HG03039 (cell line): ENCODE results near the gene HPSE2.
"Not testable (repeated sequence)": the region's sequence is repeated elsewhere in the genome, so short reads cannot be mapped to it uniquely, and the experiment has no call there.

Experiments used
- ATAC-seq: cut with Tn5 transposase; IDR thresholded peaks from one replicate; pipeline ENCODE4 v1.9.1; 2021; ENCODE audit warnings: mild to moderate bottlenecking, moderate library complexity; ENCODE audit not compliant: unreplicated experiment

Gene HPSE2

DNA sequence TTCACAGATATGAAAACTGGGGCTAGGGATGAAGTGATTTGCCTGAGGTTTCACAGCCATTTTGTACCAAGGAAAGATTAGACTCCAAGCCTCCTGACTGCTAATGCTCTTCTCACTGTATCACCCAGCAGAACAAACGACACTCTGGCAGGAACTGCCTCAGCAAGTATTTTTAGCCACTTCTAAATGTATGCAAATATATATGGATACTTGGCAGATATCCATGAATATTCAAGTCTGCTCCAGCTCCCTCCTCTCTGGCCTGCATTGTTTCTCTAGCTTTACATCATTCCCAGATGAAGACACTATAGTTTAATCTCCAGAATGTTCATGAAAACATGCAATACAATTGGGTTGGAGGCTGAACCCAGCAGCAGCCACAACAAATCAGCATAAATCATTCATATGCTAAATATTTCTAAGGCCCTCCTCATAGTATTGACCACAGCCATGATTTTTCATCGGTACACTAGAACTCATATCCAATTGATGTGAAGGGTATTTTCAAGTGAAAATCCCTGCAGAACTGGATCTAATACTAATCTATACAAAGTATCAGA, 65.5 kb downstream of the HPSE2 start:
- no peak for ATAC-seq

DNA sequence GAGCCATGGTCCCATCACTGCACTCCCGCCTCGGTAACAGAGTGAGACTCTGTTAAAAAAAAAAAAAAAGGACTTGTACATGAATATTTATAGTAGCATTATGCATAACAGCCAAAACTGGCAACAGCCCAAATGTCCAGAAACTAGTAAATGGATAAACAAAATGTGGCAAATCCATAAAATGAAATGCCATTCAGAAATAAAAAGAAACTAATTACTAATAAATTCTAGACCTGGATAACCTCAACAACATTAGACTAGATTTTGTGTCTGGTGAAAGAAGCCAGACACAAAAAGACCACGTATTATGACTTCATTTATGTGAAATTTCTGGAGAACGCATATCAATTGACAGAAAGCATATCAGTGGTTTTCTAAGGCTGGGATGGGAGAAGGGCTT, 74.5 kb downstream of the HPSE2 start:
- no peak for ATAC-seq

DNA sequence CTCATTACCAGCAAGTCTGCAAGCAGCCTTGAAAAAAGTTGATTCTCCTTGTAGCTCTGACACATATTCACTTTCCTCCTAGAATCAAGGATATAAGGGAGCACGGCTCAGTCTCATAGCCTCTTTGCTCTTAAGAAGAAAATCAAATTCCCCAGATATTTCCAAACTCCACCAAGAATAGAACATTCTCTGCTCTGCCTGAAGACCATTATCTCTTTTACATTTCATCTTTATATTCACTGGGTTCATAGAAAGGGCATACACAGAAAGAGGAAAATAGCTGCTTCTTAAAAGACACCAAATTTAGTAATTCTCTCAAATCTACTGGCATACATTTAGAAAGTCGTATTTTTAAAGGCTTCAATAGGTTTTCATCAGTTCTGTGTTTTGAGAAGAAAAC, 92.0 kb downstream of the HPSE2 start:
- ATAC-seq, result no peak

DNA sequence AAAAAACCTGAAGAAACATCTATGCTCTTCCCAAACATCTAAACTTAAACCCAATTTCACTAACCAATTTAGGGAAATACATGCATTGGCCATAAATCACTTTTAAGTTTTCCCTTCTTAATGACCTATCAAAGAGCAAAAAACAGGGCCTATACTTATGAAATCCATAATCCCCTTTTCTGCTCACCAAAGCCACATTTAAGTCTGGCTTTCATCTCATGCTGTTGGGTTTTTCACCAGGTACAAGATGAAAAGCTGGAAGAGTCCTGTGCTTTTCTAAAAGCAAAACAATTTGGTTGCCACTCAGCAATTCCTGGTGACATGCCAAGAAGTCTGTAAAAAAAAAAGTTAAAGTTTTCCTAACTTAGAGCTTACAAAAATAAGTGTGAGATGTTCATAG, 92.6 kb downstream of the HPSE2 start:
- no peak for ATAC-seq

DNA sequence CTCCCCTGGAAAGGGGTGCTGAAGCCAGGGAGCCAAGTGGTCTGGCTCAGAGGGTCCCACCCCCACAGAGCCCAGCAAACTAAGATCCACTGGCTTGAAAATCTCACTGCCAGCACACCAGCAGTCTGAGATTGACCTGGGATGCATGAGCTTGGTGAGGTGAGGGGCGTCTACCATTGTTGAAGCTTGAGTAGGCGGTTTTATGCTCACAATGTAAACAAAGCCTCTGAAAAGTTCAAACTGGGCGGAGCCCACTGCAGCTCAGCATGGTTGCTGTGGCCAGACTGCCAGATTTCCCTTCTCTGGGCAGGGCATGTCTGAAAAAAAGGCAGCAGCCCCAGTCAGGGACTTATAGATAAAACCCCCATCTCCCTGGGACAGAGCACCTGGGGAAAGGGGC, 102.8 kb downstream of the HPSE2 start:
- ATAC-seq, result not testable (repeated sequence)

DNA sequence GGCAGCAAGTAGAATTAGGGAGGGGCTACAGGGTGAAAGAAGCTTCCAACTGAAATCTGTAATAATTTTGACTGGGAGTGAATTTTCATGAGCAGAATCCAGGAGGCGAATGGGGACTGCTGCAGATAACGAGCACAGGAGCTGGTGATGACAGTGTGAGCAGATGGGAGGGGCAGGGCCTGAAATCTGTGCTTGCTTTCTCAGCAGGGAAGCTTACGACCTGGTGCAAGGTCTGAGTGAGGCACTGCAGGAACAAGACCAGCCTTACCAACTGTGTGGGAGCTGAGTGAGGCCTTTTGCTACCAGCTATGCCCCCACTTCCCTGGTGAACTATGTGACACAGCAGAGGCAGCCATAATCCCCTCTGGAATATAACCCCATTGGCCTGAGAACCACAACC, 109.8 kb downstream of the HPSE2 start:
- no peak for ATAC-seq

DNA sequence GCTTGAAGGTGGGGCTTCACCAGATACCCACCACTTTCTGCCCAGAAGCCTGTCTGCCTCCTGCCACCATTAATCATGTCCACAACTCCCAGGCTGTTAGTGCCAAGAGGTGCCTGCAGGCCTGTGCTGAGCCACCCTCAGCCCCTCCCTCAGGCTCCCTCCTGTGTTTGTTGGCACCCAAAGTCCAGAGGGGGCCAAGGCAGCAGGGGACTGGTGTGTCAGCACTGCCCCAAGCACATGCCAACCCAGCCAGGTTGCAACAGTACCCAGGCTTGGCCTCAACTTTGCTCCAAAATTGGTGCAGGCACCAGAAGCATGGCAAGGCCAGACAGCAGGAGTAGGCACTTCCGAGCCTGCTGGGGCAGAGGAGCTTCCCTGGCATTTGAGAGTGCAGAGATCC, 111.3 kb downstream of the HPSE2 start:
- ATAC-seq, result no peak

DNA sequence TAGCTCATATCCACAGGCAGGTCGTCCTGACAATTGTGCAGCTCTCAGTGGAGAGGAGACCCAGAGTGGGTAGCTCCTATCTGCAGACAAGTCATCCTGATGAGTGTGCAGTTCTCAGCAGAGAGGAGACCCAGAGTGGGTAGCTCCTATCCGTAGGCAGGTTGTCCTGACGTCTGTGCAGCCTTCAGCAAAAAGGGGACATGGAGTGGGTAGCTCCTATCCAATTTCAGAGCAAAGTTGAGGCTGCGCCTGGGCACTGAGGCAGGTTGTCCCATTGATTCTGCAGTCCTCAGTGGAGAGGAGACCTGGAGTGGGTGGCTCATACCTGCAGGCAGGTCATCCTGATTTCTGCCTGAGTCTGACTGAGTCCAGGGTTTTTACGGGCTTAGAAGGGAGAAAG, 111.8 kb downstream of the HPSE2 start:
- ATAC-seq, result no peak

DNA sequence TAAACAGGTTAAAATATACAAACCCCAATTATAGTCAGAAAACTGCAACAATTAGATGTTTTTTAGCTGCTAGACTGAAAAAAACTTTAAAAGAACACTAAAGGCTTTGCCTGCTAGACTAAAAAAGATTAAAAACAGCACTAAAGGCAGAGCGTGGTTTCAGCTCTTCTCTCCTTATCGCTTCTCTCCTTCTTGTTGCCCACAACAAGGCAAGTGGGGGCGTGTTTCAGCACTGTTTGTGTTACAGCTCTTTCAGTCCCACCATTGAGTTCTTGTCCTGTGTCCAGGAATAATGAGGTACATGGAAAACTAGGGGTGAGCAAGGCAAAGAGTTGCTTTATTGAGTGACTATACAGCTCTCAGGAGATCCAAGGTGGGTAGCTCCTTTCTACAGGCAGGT, 112.3 kb downstream of the HPSE2 start:
- no peak for ATAC-seq

DNA sequence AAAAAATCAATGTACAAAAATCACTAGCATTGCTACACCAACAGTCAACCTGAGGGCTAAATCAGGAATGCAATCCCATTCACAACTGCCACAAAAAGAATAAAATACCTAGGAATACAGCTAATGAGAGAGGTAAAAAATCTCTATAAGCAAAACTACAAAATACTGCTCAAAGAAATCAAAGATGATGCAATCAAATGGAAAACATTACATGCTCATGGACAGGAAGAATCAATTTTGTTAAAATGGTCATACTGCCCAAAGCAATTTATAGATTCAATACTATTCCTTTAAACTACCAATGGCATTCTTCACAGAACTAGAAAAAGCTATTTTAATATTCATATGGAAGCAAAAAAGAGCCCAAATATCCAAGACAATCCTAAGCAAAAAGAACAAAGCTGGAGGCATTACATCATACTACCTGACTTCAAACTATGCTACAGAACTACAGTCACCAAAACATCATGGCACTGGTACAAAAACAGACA, 116.3 kb downstream of the HPSE2 start:
- no peak for ATAC-seq

DNA sequence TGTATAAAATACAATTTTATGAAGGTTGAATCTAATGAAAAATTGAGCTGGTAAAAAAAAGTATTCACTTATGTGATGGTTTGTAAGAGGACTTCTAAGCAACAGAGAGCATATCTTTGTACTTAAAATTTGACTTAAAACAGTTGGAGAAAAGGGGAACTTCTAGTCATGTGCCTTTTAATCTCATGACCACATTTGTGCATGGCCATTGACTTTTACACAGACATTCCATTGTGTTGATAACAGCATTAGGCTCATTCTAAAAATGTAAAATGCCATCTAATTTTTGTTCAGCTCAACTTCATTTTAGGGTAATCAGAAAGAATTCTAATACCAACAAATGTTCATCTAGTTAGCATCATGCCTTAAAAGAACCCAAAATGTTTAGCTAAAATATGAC, 119.9 kb downstream of the HPSE2 start:
- no peak for ATAC-seq

DNA sequence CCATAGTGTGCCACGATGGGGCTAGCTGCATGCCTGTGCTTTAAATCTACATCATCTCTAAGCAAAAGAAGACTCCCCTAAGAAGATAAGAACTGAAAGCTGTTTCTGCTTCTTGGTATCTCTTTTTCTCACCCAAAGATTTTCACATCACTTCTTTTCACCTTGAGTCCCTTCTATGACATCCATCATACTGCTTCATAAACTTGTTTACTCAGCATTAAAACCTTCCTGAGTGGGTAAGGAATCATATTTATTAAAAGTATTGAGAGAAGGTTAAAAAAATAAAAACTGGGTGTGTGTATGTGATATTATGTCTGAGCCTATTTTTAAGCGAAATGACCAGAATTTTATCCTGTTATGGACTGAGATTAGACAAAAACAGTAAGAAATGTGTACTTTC, 150.3 kb downstream of the HPSE2 start:
- no peak for ATAC-seq

DNA sequence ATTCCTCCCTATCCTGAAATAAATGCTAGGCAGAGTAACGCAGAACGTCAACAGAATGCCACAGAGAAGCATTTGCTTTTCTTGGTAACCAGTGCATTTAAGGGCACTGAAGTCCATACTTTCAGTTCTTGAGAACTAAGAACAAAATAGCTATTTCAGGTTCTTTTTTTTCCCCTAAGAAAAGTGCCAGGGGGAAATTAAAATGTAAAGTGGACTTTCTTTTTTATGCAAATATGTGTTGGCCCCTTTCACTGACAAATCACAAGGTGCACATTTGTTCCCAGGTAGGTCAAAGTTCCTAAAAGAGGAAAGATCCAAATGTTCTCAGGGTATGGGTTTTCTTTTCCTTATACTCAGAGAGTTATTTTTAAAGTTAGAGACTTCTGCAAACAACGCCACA, 151.5 kb downstream of the HPSE2 start:
- ATAC-seq, result no peak

DNA sequence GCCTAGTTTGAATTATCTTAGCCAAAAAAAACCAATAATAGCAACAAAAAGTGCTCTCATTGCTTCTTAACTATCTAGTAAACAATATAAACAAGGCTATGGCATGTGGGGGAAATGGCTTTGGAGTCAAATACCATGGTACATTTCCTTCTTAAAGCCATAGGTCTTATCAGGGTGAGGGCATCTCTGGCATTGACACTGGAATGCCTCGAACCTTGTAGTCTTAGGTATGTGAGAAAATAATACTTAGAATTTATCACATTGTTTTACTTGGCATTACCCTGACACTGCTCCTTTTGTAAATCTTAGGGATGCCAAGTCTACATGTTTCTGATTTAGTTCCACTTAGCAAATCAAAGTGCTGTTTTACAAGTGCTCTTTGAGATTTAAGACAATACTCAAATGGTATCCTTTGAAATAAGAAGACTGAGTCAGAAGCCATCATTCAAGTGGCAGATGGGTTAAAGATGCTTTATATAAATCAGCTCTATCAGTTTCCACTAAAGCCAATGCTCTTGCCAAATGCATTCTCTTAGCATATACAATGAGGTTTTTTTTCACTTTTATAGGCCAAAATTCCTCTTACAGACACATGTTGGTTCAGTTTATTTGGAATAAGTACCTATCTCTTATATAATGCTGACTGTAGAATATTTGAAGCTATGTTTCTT, 155.2 kb downstream of the HPSE2 start:
- no peak for ATAC-seq

DNA sequence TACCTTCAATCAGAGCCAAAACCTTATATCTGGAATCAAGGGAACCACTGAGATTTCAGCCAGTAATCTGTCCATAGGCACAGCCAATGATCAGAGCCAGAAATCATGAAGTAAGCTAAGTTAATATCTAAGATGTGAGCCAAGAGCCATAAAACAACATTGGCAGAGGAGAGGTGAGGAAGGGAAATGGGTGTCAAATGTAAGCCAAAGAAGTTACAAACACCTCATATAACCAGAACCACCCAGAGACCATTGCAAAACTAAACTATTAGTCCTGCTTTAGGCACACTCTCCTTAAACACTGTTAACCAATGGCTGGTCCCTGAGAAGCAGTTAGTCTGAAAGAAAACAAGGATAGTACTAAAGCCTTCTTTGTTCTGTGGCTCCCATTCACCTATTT, 173.1 kb downstream of the HPSE2 start:
- no peak for ATAC-seq

DNA sequence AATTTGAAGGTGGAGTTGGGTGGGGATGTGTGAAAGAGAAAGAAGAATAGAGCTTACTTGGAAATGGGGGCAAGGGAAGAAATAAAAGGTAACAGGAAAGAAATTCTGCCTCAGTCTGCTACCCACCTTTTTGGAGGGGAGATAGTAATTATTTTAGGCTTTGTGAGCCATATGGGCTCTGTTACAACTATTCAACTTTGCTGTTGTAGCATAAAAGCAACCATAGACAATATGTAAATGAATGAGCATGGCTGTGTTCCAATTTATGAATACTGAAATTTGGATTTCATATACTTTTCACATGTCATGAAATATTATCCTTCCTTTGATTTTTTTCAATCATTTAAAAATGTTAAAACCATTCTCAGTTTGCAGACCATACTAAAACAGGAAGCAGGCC, 176.9 kb downstream of the HPSE2 start:
- no peak for ATAC-seq

DNA sequence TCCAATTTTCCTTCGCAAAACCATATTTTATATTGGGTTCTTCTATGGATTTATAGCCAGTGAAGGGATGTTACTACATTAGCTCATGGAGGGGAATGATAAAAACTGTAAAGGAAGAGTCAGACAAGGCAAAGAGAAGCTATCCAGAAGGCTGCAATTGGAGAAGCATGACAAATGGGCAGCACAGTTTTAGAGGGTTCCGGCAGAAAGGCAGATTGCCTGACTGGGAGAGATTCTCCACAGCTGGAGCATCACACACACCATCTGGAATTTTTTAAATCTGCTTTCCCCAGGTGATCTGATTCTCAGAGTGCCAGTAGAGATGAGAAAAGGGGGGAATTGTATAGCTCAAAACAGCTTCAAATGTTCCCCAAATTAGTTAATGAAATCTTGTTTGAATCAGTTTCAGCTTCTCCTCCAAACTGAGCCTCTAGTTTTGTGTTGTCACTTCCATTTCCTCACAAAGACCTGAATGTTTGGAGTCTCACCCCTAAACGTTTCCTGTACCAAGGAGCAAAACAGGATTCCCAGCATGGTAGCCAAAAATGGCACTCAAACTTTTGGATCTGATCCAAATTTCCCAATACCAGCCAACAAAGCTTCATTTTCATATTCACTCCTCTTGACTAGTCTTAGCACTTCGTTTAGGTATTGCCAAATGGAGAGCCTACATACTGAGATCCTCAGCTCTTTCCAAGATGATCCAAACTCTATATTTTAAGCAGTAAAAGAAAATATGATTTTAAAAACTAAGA, 177.5 kb downstream of the HPSE2 start:
- no peak for ATAC-seq

DNA sequence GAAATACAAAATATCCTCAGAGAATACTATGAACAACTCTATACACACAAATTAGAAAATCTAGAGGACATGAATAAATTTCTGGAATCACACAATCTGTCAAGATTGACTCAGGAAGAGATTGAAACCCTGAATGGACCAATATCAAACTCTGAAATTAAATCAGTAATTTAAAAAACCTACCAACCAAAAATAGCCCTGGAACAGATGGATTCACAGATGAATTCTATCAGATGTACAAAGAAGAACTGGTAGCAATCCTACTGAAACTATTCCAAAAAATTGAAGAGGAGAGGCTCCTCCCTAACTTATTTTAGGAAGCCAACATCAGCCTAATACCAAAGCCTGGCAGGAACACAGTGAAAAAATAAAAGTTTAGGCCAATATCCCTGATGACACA, 190.0 kb downstream of the HPSE2 start:
- no peak for ATAC-seq

DNA sequence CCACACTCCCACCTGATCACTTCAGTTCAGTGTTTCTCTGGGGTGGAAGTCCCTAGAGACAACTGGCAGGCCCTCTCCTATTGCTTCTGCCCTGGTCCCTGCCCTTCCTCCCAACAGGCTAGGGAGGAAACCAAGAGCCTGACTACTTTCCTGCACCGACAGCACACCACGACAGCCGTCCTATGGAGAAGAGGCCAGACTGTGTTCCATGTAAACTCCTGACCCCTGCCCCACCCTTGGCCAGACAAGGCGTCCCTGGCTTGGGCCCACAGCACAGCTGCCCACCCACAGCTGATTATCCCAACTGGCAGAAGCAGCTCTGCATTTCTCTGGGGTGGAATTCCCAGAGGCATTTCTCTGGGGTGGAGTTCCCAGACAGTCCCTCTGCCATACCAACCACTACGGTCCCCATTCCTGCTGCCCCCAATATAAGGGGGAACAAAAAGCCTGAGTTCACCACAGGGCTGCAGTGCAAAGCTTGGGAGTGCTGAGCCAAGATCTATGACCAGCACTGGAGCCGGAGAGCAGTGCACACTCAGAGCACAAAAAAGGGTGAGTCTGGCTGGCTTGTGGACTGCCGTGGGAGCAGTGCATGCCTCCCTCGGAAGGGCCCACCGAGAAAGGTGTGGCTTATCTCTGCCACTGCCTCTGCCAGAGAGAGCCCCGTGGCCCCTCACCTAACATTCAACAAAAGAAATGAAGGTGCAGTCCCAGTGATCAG, 193.4 kb downstream of the HPSE2 start:
- ATAC-seq, result no peak

DNA sequence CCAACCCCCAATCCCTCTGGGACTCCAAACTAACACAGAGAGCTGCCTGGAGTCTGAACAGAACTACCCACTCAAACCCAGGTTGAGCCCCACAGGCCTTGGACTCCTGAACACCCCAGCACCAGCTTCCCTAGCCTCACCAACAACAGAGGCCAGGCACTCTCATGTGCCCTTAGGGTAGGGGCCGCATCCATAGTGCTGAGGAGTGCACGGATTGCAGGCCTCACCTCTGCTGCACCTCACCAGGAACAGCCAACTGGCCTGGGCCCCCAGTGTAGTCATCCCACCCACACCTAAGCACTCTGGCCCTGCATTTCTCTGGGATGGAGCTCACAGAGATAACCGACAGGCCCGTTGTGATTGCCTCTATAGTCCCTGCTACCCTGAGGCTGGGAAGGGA, 194.2 kb downstream of the HPSE2 start:
- ATAC-seq, result no peak

DNA sequence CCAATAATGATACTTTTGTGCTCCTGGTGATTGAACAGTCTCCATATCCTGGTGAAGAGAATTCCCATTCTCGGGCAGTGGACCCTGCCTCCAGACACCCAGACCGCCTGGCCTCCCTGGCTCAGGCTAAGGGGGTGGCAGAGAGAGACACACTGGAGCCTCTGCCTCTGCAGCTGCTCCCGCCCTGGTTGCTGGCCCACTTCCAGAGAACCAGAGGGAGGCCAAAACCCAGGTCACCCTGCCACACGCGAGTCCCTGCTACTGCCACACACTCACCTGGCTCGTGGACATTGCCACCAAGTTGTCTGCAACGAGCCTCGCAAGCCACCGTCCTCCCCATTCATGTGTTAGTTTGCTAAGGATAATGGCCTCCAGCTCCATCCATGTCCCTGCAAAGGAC, 221.8 kb downstream of the HPSE2 start:
- ATAC-seq, result no peak

DNA sequence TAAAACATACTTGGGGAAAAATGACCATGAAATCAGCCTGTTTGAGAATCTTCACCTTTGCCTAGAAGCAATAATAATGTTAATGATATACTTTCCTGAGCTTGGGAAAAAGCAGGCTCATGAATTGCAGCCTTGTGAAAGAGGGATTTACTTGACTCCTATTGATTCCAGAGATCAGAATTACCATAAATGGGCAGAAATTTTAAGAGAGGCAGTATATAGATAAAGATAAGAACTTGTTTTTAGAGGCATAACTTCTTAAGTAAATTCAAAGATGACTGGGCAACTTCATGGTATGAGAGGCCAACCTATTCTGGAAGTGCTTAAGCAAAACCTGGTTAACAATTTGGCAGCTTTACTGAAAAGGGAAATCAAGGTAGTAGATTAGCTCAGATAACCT, 225.4 kb downstream of the HPSE2 start:
- ATAC-seq, result no peak
